Tibial nerve (tissue), 4 donors: Measurements from ENCODE around the gene C14orf119. TPM values are rescaled to one million over a fixed set of nuclear protein-coding genes. Genes with fewer than 3 reads are reported as not detected.

Experiments used
- DNase-seq, 2 donors: peaks; one replicate each; pipeline ENCODE4 v3.0.0-alpha.2; 2019; ENCODE audit warnings: low spot score in 2 of 2
- H3K27ac ChIP-seq, 4 donors: fragments of 200-600 bp; sonication (generic) in 3 of 4; one replicate each; pipeline ENCODE4 v1.5.1; 2017 to 2019; ENCODE audit warnings: mild to moderate bottlenecking in 1 of 4
- H3K27me3 ChIP-seq, 2 donors: fragments of 200-600 bp; sonication (generic) in 1 of 2; one replicate each; pipeline versions ENCODE4 v1.5.1 to v1.6.0; 2017 to 2019
- H3K36me3 ChIP-seq, 3 donors: fragments of 200-600 bp; sonication (generic); one replicate each; pipeline ENCODE4 v1.5.1; 2018 to 2019
- H3K4me1 ChIP-seq, 4 donors: fragments of 200-600 bp; sonication (generic) in 3 of 4; one replicate each; pipeline ENCODE4 v1.5.1; 2017 to 2019
- H3K4me3 ChIP-seq, 4 donors: fragments of 200-600 bp; sonication (generic) in 3 of 4; one replicate each; pipeline ENCODE4 v1.5.1; 2017 to 2019; ENCODE audit warnings: mild to moderate bottlenecking in 1 of 4, moderate library complexity in 1 of 4
- H3K9me3 ChIP-seq, 4 donors: fragments of 200-600 bp; sonication (generic) in 3 of 4; one replicate each; pipeline ENCODE4 v1.5.1; 2017 to 2019
- CTCF ChIP-seq, 5 experiments: fragments of 200-600 bp in 3 of 5; fragments of 450-650 bp in 2 of 5; sonication (generic) in 3 of 5; IDR thresholded peaks; one replicate each; pipeline ENCODE4 v1.5.1; 2016 to 2019; ENCODE audit warnings: antibody characterized with exemption in 5 of 5, mild to moderate bottlenecking in 3 of 5, moderate library complexity in 2 of 5
- EP300 ChIP-seq, 2 donors: sonication (generic); formaldehyde crosslinking; IDR thresholded peaks; one replicate each; pipeline ENCODE4 v1.6.1; 2017; ENCODE audit warnings: antibody characterized with exemption in 2 of 2, mild to moderate bottlenecking in 1 of 2
- POLR2A ChIP-seq, 2 donors: fragments of 450-650 bp; IDR thresholded peaks; one replicate each; pipeline ENCODE4 v1.6.1; 2017; ENCODE audit warnings: antibody characterized with exemption in 2 of 2, mild to moderate bottlenecking in 2 of 2, moderate library complexity in 2 of 2
- WGBS, 2 donors: methylation state at CpG; one replicate each; pipeline ENCODE4 v1.1.5; 2018; 5-methylcytosine and 5-hydroxymethylcytosine counted together
- total RNA-seq, 4 donors: library from RNA; depleted of rRNA; stranded (reverse); fragments of >200 nt; gene quantifications; one replicate each; pipeline ENCODE4 v1.1.0, GENCODE V29; 2016

The C14orf119 gene
- total RNA-seq, 4 donors from 2014 or later, result 15.5 to 35.1 (median 21.7) TPM

GRCh38 chr14:23139874-23140273, 44.6 kb downstream of the C14orf119 start:
- Histone ChIP-seq H3K4me1 (no peaks in the 10 kb centered on the region), H3K36me3 (peaks cover 0 to 44% (median 0%) of the 10 kb centered on the region in 3 donors), H3K4me3 (no peak overlapping the region), H3K27ac (no peak overlapping the region), H3K27me3 (no peaks in the 10 kb centered on the region), H3K9me3 (no peaks in the 10 kb centered on the region)
- DNase-seq, result no peak
- no peak for TF ChIP-seq POLR2A (IDR thresholded peaks at IDR 0.05)
- no peak for TF ChIP-seq CTCF (IDR thresholded peaks at IDR 0.05)
- no peak for TF ChIP-seq EP300 (IDR thresholded peaks at IDR 0.05)
- 93 to 100% methylated on average over 2 of the region's 2 CpGs for WGBS, 2 donors

DNA sequence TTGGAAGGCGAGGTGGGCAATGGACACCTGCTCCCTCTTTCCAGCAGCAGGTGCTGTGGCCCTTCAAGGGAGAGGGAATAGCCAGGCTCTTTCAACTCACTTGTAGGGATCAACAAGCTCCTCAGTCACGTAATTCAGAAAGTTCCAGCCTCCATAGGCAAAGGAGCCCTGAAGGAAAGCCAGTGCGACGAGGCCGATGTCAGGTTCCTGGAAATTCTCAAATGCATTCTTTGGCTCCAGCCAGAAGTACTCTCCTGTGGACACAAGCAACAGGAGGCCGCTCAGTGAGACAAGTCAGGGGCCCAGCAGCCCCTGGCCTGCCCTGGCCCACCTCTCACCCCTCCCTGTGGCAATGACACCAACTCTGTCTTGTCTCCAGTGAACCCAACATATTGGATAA, 45.1 kb downstream of the C14orf119 start:
- no peaks in the 10 kb centered on the region for H3K9me3 ChIP-seq
- no peak overlapping the region for H3K27ac ChIP-seq
- no peak for DNase-seq
- H3K4me3 ChIP-seq, result no peak overlapping the region
- no peaks in the 10 kb centered on the region for H3K4me1 ChIP-seq
- 77 to 81% methylated on average over 6 of the region's 6 CpGs for WGBS, 2 donors
- no peaks in the 10 kb centered on the region for H3K27me3 ChIP-seq
- no peak for TF ChIP-seq POLR2A (IDR thresholded peaks at IDR 0.05)
- TF ChIP-seq EP300 (IDR thresholded peaks at IDR 0.05), result no peak
- no peak for TF ChIP-seq CTCF (IDR thresholded peaks at IDR 0.05)
- H3K36me3 ChIP-seq, result peaks cover 0 to 44% (median 0%) of the 10 kb centered on the region in 3 donors

DNA sequence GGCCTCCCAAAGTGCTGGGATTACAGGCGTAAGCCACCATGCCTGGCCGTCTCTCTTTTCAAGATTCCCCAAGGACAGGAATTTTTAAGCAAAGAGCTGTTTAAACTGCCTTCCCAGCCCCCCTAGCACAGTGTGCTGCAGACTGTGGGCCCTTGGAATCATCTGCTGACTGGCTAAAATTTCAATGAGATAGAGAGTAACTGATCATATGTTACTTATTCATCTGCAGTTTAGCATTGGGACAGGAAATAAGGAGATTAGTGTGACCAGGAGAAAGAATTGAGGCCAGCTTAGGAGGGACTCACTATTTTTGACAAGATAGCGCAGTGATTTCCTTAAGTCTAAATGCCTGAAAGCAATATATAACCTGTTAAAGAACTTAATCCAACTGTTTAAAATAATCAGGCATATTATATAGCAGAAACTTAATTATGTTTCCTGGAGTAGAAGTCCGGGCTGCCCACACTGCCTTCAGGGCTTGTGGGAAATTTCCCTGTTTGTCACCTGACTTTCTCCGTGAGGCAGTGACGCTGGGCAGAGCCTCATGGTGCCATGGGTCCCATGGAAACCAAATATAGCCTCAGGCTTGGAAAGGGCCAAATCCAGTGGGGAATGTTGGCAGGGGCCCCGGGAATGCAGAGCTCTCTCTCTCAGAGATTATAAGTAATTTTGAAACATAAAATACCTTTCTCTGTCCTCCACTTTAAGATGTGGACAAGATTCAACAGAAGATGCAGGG, 46.6 kb downstream of the C14orf119 start:
- Histone ChIP-seq H3K27ac (no peak overlapping the region), H3K4me1 (no peaks in the 10 kb centered on the region), H3K9me3 (no peaks in the 10 kb centered on the region), H3K27me3 (no peaks in the 10 kb centered on the region), H3K4me3 (no peak overlapping the region), H3K36me3 (peaks cover 0 to 32% (median 0%) of the 10 kb centered on the region in 3 donors)
- WGBS, 2 donors, result 61 to 66% methylated on average over 7 of the region's 7 CpGs
- no peak for TF ChIP-seq EP300 (IDR thresholded peaks at IDR 0.05)
- TF ChIP-seq POLR2A (IDR thresholded peaks at IDR 0.05), result no peak
- TF ChIP-seq CTCF (IDR thresholded peaks at IDR 0.05), result no peak
- no peak for DNase-seq

- H3K27me3 ChIP-seq, result no peaks in the 10 kb centered on the region
- WGBS, 2 donors, result 80 to 86% methylated on average over 4 of the region's 4 CpGs
- no peak overlapping the region for H3K27ac ChIP-seq
- H3K9me3 ChIP-seq, result no peaks in the 10 kb centered on the region
- no peak for DNase-seq
- H3K4me3 ChIP-seq, result no peak overlapping the region
- H3K4me1 ChIP-seq, result no peaks in the 10 kb centered on the region
- TF ChIP-seq POLR2A (IDR thresholded peaks at IDR 0.05), result no peak
- no peak for TF ChIP-seq EP300 (IDR thresholded peaks at IDR 0.05)
- TF ChIP-seq CTCF (IDR thresholded peaks at IDR 0.05), result no peak
- peaks cover 0 to 22% (median 0%) of the 10 kb centered on the region in 3 donors for H3K36me3 ChIP-seq
These were observed 47.5 kb downstream of the C14orf119 start for GRCh38 chr14:23142826-23143225.

GRCh38 chr14:23143911-23144310, 48.6 kb downstream of the C14orf119 start:
- no peak overlapping the region for H3K27ac ChIP-seq
- H3K27me3 ChIP-seq, result no peaks in the 10 kb centered on the region
- no peak for TF ChIP-seq CTCF (IDR thresholded peaks at IDR 0.05)
- no peak for TF ChIP-seq POLR2A (IDR thresholded peaks at IDR 0.05)
- TF ChIP-seq EP300 (IDR thresholded peaks at IDR 0.05), result no peak
- H3K4me1 ChIP-seq, result no peaks in the 10 kb centered on the region
- WGBS, 2 donors, result 77 to 88% methylated on average over 1 of the region's 1 CpG
- H3K4me3 ChIP-seq, result no peak overlapping the region
- H3K36me3 ChIP-seq, result peaks cover 0 to 24% (median 0%) of the 10 kb centered on the region in 3 donors
- no peaks in the 10 kb centered on the region for H3K9me3 ChIP-seq
- no peak for DNase-seq
